Transverse colon (tissue), 4 donors: ENCODE measurements around the gene CFAP46. TPM values are rescaled to one million over a fixed set of nuclear protein-coding genes. Genes with fewer than 3 reads are reported as not detected.

Source experiments
- DNase-seq: peaks from one replicate; pipeline ENCODE4 v3.0.0-alpha.2; 2019
- H3K27ac ChIP-seq, 4 donors: fragments of 200-600 bp; sonication (generic); 2 replicates each; pipeline ENCODE4 v1.5.1; 2016 to 2018; ENCODE audit warnings: inconsistent platforms in 4 of 4
- H3K27me3 ChIP-seq: fragments of 200-600 bp; sonication (generic); 2 replicates; pipeline ENCODE4 v1.5.1; 2017; ENCODE audit warnings: inconsistent platforms
- H3K36me3 ChIP-seq, 4 donors: fragments of 200-600 bp; sonication (generic); 2 replicates each; pipeline ENCODE4 v1.5.1; 2017 to 2019; ENCODE audit warnings: inconsistent platforms in 4 of 4
- H3K4me1 ChIP-seq, 4 donors: fragments of 200-600 bp; sonication (generic); 2 replicates each; pipeline ENCODE4 v1.5.1; 2017 to 2020; ENCODE audit warnings: inconsistent platforms in 4 of 4
- H3K4me3 ChIP-seq, 4 donors: fragments of 200-600 bp; sonication (generic); 1 replicate in 1 of 4; 2 replicates in 3 of 4; pipeline versions ENCODE4 v1.5.1 to v1.6.1; 2017 to 2019; ENCODE audit warnings: inconsistent platforms in 4 of 4
- H3K9me3 ChIP-seq, 2 donors: fragments of 200-600 bp; sonication (generic); 2 replicates each; pipeline ENCODE4 v1.5.1; 2017 to 2019; ENCODE audit warnings: inconsistent platforms in 2 of 2
- CTCF ChIP-seq, 5 experiments: fragments of 200-600 bp in 3 of 5; fragments of 450-650 bp in 2 of 5; sonication (generic) in 3 of 5; IDR thresholded peaks; 1 replicate in 2 of 5; 2 replicates in 3 of 5; pipeline ENCODE4 v1.5.1; 2016 to 2017; ENCODE audit warnings: antibody characterized with exemption in 5 of 5, inconsistent platforms in 3 of 5, mild to moderate bottlenecking in 2 of 5, moderate library complexity in 1 of 5
- EP300 ChIP-seq: sonication (generic); formaldehyde crosslinking; IDR thresholded peaks from one replicate; pipeline ENCODE4 v1.6.1; 2017; ENCODE audit warnings: antibody characterized with exemption, low read depth
- POLR2A ChIP-seq: fragments of 450-650 bp; IDR thresholded peaks from one replicate; pipeline ENCODE4 v1.6.1; 2016; ENCODE audit warnings: antibody characterized with exemption, mild to moderate bottlenecking, moderate library complexity
- POLR2AphosphoS5 ChIP-seq, 3 donors: sonication (generic); formaldehyde crosslinking; IDR thresholded peaks; one replicate each; pipeline ENCODE4 v1.6.1; 2016; ENCODE audit warnings: antibody characterized with exemption in 3 of 3
- WGBS, 2 donors: methylation state at CpG; one replicate each; pipeline ENCODE4 v1.1.5; 2018; ENCODE audit warnings: low coverage in 1 of 2; 5-methylcytosine and 5-hydroxymethylcytosine counted together
- in situ Hi-C, 4 donors: fragments of 200-750 bp; cut with MboI; loops; one replicate each; pipeline versions ENCODE4 v1.15.0 to v1.15.1; 2017; ENCODE audit warnings: low sequenced_read_pairs in 3 of 4, low pct_ligation_motif_present in 1 of 4, low pct_unique_long_range_greater_than_20kb in 1 of 4
- intact Hi-C: fragments of 100-400 bp; cut with DNase I; formaldehyde crosslinking; loops from one replicate; pipeline ENCODE4 v1.15.1; 2023; ENCODE audit warnings: low total_unique reads
- total RNA-seq, 4 donors: library from RNA; depleted of rRNA; stranded (reverse); fragments of >200 nt; gene quantifications; one replicate each; pipeline ENCODE4 v1.1.0, GENCODE V29; 2016

Gene CFAP46
- total RNA-seq, 4 donors from 2014 or later, result not detected

GRCh38 chr10:132919374-132920100 is 22.8 kb downstream of the CFAP46 start:
- Histone ChIP-seq H3K4me3 (no peak overlapping the region), H3K4me1 (no peaks in the 10 kb centered on the region), H3K27ac (no peak overlapping the region), H3K36me3 (no peaks in the 10 kb centered on the region), H3K27me3 (peaks cover 24% of the 10 kb centered on the region), H3K9me3 (no peaks in the 10 kb centered on the region)
- no peak for DNase-seq
- intact Hi-C loops, result no loop called here
- WGBS, 2 donors, result 87% methylated on average over 45 of the region's 45 CpGs; no CpG with 5 or more reads in 1 of the 2 donors
- TF ChIP-seq POLR2A (no peak), POLR2AphosphoS5 (IDR thresholded peaks at IDR 0.05) (no peak), EP300 (no peak), CTCF (IDR thresholded peaks at IDR 0.05) (no peak)
- in situ Hi-C loops, result no loop called here

GRCh38 chr10:132918617-132919373 is 23.6 kb downstream of the CFAP46 start:
- intact Hi-C loops (no loop called here), in situ Hi-C loops (no loop called here)
- Histone ChIP-seq H3K9me3 (no peaks in the 10 kb centered on the region), H3K27ac (no peak overlapping the region), H3K36me3 (no peaks in the 10 kb centered on the region), H3K27me3 (peaks cover 24% of the 10 kb centered on the region), H3K4me1 (no peaks in the 10 kb centered on the region), H3K4me3 (no peak overlapping the region)
- TF ChIP-seq CTCF (IDR thresholded peaks at IDR 0.05) (no peak), EP300 (no peak), POLR2A (no peak), POLR2AphosphoS5 (IDR thresholded peaks at IDR 0.05) (no peak)
- no peak for DNase-seq
- WGBS, 2 donors, result 72 to 80% methylated on average over 1 to 27 of the region's 34 CpGs

- no peaks in the 10 kb centered on the region for H3K9me3 ChIP-seq
- H3K27me3 ChIP-seq, result peaks cover 24% of the 10 kb centered on the region
- H3K4me1 ChIP-seq, result no peaks in the 10 kb centered on the region
- TF ChIP-seq POLR2AphosphoS5 (IDR thresholded peaks at IDR 0.05) (no peak), CTCF (IDR thresholded peaks at IDR 0.05) (no peak), POLR2A (no peak), EP300 (no peak)
- no peak overlapping the region for H3K4me3 ChIP-seq
- WGBS, 2 donors, result 93% methylated on average over 12 of the region's 19 CpGs; no CpG with 5 or more reads in 1 of the 2 donors
- in situ Hi-C loops (no loop called here), intact Hi-C loops (no loop called here)
- H3K36me3 ChIP-seq, result no peaks in the 10 kb centered on the region
- no peak for DNase-seq
- no peak overlapping the region for H3K27ac ChIP-seq
These were observed 24.1 kb downstream of the CFAP46 start for GRCh38 chr10:132918264-132918616.

GRCh38 chr10:132916956-132917666 is 25.3 kb downstream of the CFAP46 start:
- H3K36me3 ChIP-seq, result no peaks in the 10 kb centered on the region
- WGBS, 2 donors, result 60 to 79% methylated on average over 4 to 31 of the region's 31 CpGs
- peaks cover 24% of the 10 kb centered on the region for H3K27me3 ChIP-seq
- TF ChIP-seq POLR2AphosphoS5 (IDR thresholded peaks at IDR 0.05), result no peak
- no peak for TF ChIP-seq POLR2A
- no peak for TF ChIP-seq CTCF (IDR thresholded peaks at IDR 0.05)
- TF ChIP-seq EP300, result no peak
- in situ Hi-C loops, result no loop called here
- no peak overlapping the region for H3K4me3 ChIP-seq
- intact Hi-C loops, result no loop called here
- DNase-seq, result no peak
- no peaks in the 10 kb centered on the region for H3K4me1 ChIP-seq
- no peak overlapping the region for H3K27ac ChIP-seq
- no peaks in the 10 kb centered on the region for H3K9me3 ChIP-seq
